ENCODE measurements around the gene NELFB. TPM values are rescaled to one million over a fixed set of nuclear protein-coding genes. Genes with fewer than 3 reads are reported as not detected.

NELFB gene
- total and polyA plus RNA-seq, 9 of the 15 experiments (the other 6 are each of a cell fraction or from before 2014, with no cell fraction given), result 0.24 to 84.0 (median 29.7) TPM

- TF ChIP-seq JUN (IDR thresholded peaks at IDR 0.05; ENCODE audit: borderline replicate concordance, low read depth, low read length) (no peak), JUN (CRISPR knock-in tag; IDR thresholded peaks at IDR 0.05; ENCODE audit: borderline replicate concordance) (0 out of 2 replicates have a peak, but pooled peaks have one; percentile 21), MAFG (tag; conservative IDR thresholded peaks at IDR 0.05) (peak; percentile 98), REST (IDR thresholded peaks at IDR 0.05; ENCODE audit: borderline replicate concordance) (no peak), REST (CRISPR knock-in tag; IDR thresholded peaks at IDR 0.05; ENCODE audit: low read depth) (no peak), FUS (optimal IDR thresholded peaks at IDR 0.05; ENCODE audit: low read depth, low read length) (no peak), TRIM24 (IDR thresholded peaks at IDR 0.05) (peak; percentile 32 to 70; a peak in 3 of 4 replicates), ZNF785 (CRISPR knock-in tag; IDR thresholded peaks at IDR 0.05) (no peak), GABPB1 (CRISPR knock-in tag; IDR thresholded peaks at IDR 0.05) (peak; percentile 17; the same call in 1 of the 2 replicates), ZNF311 (CRISPR knock-in tag; IDR thresholded peaks at IDR 0.05) (peak; percentile 6; the same call in 1 of the 2 replicates), EHMT2 (IDR thresholded peaks at IDR 0.05) (peak; percentile 78), NKRF (IDR thresholded peaks at IDR 0.05; ENCODE audit: borderline replicate concordance) (peak; percentile 81; the same call in 1 of the 2 replicates), ARID2 (IDR thresholded peaks at IDR 0.05) (peak; percentile 28; the same call in 1 of the 2 replicates), DPF2 (IDR thresholded peaks at IDR 0.05) (peak; percentile 94), POLR3G (IDR thresholded peaks at IDR 0.05; ENCODE audit: extremely low read depth, insufficient read length, insufficient replicate concordance) (no peak), ZC3H4 (CRISPR knock-in tag; IDR thresholded peaks at IDR 0.05; ENCODE audit: borderline replicate concordance) (peak; percentile 34; the same call in 1 of the 2 replicates), HDGF (IDR thresholded peaks at IDR 0.05) (peak; percentile 96), HES1 (IDR thresholded peaks at IDR 0.05; ENCODE audit: low read depth) (no peak), HLTF (IDR thresholded peaks at IDR 0.05) (peak; percentile 98), ZNF143 (CRISPR knock-in tag; IDR thresholded peaks at IDR 0.05) (0 out of 2 replicates have a peak, but pooled peaks have one; percentile 9)
These were observed 13.5 kb downstream of the NELFB start (continued) for GRCh38 chr9:137268538-137269201.
